Measurements from ENCODE around the gene TMEM17.

DNA sequence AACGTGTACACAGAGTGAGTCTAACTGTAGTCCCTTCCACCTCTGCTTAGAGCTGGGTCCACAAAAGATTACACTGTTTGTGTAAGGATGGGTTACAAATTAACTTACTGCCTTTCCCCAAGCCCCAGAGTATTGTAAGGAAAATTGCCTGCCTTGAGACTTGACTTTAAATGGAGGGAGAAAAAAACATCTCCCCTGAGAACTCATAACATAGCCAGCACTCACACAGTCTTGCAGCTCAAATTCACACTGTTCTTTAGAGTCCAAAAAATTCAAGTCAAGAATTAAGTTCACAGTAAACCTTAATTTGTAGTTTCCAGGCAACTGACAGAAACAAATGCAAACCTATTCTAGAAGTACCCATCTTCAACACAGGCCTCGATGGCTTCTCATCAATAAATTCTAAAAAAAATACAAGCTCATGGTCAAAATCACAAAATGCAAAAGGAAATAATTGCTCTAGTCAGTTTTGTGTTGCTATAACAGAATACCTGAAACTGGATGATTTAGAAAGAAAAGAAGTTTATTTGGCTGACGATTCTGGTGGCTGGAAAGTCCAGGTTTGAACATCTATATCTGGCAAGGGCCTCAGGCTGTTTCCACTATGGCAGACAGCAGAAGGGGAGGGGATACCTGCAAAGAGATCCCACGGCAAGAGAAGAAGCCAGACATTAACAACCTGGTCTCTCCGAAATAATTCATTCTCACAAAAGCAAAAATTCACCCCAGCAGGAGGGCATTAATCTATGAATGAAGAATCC is 34.6 kb upstream of the TMEM17 start:
- TF ChIP-seq CTCF (IDR thresholded peaks at IDR 0.05; ENCODE audit: insufficient read depth, low read length) = no peak
- no peak for TF ChIP-seq POLR2AphosphoS5 (IDR thresholded peaks at IDR 0.05; ENCODE audit: low read depth)
- TF ChIP-seq, protein P1, sequence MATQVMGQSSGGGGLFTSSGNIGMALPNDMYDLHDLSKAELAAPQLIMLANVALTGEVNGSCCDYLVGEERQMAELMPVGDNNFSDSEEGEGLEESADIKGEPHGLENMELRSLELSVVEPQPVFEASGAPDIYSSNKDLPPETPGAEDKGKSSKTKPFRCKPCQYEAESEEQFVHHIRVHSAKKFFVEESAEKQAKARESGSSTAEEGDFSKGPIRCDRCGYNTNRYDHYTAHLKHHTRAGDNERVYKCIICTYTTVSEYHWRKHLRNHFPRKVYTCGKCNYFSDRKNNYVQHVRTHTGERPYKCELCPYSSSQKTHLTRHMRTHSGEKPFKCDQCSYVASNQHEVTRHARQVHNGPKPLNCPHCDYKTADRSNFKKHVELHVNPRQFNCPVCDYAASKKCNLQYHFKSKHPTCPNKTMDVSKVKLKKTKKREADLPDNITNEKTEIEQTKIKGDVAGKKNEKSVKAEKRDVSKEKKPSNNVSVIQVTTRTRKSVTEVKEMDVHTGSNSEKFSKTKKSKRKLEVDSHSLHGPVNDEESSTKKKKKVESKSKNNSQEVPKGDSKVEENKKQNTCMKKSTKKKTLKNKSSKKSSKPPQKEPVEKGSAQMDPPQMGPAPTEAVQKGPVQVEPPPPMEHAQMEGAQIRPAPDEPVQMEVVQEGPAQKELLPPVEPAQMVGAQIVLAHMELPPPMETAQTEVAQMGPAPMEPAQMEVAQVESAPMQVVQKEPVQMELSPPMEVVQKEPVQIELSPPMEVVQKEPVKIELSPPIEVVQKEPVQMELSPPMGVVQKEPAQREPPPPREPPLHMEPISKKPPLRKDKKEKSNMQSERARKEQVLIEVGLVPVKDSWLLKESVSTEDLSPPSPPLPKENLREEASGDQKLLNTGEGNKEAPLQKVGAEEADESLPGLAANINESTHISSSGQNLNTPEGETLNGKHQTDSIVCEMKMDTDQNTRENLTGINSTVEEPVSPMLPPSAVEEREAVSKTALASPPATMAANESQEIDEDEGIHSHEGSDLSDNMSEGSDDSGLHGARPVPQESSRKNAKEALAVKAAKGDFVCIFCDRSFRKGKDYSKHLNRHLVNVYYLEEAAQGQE (IDR thresholded peaks at IDR 0.05; ENCODE audit: insufficient replicate concordance, low read depth) = no peak
- no peak for TF ChIP-seq GABPA (IDR thresholded peaks at IDR 0.05; ENCODE audit: low read depth)

Data from HL-60 (cell line).